ENCODE measurements around the gene TIMM44.
A peak's percentile ranks its signal among the peaks of the same experiment; 100 is the strongest.

TIMM44 gene

GRCh38 chr19:7887408-7888144 lies 55.9 kb downstream of the TIMM44 start:
- Histone ChIP-seq H3K9me3 (ENCODE audit: control insufficient read depth, low read length) (no peaks in the 10 kb centered on the region), H3K9ac (ENCODE audit: low read length) (peak overlapping the region; percentile 14), H3K36me3 (ENCODE audit: control insufficient read depth, insufficient read depth, low read length, severe bottlenecking) (no peaks in the 10 kb centered on the region), H3K27me3 (replicated peaks; ENCODE audit: control insufficient read depth, insufficient read depth, low read length) (no peaks in the 10 kb centered on the region), H3K4me3 (ENCODE audit: low read length) (peak overlapping the region; percentile 79), H3K4me1 (ENCODE audit: control insufficient read depth, insufficient read depth, low read length) (no peaks in the 10 kb centered on the region)
- no peak for DNase-seq (ENCODE audit: low read depth)

- H3K9ac ChIP-seq (ENCODE audit: low read length) = no peak overlapping the region
- H3K27me3 ChIP-seq (replicated peaks; ENCODE audit: control insufficient read depth, insufficient read depth, low read length) = peaks cover 6% of the 10 kb centered on the region
- no peaks in the 10 kb centered on the region for H3K36me3 ChIP-seq (ENCODE audit: control insufficient read depth, insufficient read depth, low read length, severe bottlenecking)
- no peaks in the 10 kb centered on the region for H3K9me3 ChIP-seq (ENCODE audit: control insufficient read depth, low read length)
- DNase-seq (ENCODE audit: low read depth) = no peak
- no peak overlapping the region for H3K4me3 ChIP-seq (ENCODE audit: low read length)
- H3K4me1 ChIP-seq (ENCODE audit: control insufficient read depth, insufficient read depth, low read length) = no peaks in the 10 kb centered on the region
These were observed 57.6 kb downstream of the TIMM44 start for GRCh38 chr19:7885818-7886217.

- Histone ChIP-seq H3K4me3 (ENCODE audit: low read length) (no peak overlapping the region), H3K36me3 (ENCODE audit: control insufficient read depth, insufficient read depth, low read length, severe bottlenecking) (no peaks in the 10 kb centered on the region), H3K9ac (ENCODE audit: low read length) (no peak overlapping the region), H3K27me3 (replicated peaks; ENCODE audit: control insufficient read depth, insufficient read depth, low read length) (peaks cover 6% of the 10 kb centered on the region), H3K4me1 (ENCODE audit: control insufficient read depth, insufficient read depth, low read length) (no peaks in the 10 kb centered on the region), H3K9me3 (ENCODE audit: control insufficient read depth, low read length) (no peaks in the 10 kb centered on the region)
- no peak for DNase-seq (ENCODE audit: low read depth)
These were observed 59.5 kb downstream of the TIMM44 start for GRCh38 chr19:7883796-7884570.

GRCh38 chr19:7883105-7883504 lies 60.4 kb downstream of the TIMM44 start:
- Histone ChIP-seq H3K4me3 (ENCODE audit: low read length) (no peak overlapping the region), H3K9me3 (ENCODE audit: control insufficient read depth, low read length) (no peaks in the 10 kb centered on the region), H3K9ac (ENCODE audit: low read length) (no peak overlapping the region), H3K4me1 (ENCODE audit: control insufficient read depth, insufficient read depth, low read length) (no peaks in the 10 kb centered on the region), H3K27me3 (replicated peaks; ENCODE audit: control insufficient read depth, insufficient read depth, low read length) (peaks cover 6% of the 10 kb centered on the region), H3K36me3 (ENCODE audit: control insufficient read depth, insufficient read depth, low read length, severe bottlenecking) (no peaks in the 10 kb centered on the region)
- DNase-seq (ENCODE audit: low read depth) = no peak

GRCh38 chr19:7881910-7882309 lies 61.6 kb downstream of the TIMM44 start:
- no peaks in the 10 kb centered on the region for H3K9me3 ChIP-seq (ENCODE audit: control insufficient read depth, low read length)
- H3K36me3 ChIP-seq (ENCODE audit: control insufficient read depth, insufficient read depth, low read length, severe bottlenecking) = no peaks in the 10 kb centered on the region
- H3K4me1 ChIP-seq (ENCODE audit: control insufficient read depth, insufficient read depth, low read length) = no peaks in the 10 kb centered on the region
- DNase-seq (ENCODE audit: low read depth) = no peak
- H3K4me3 ChIP-seq (ENCODE audit: low read length) = no peak overlapping the region
- H3K27me3 ChIP-seq (replicated peaks; ENCODE audit: control insufficient read depth, insufficient read depth, low read length) = peaks cover 6% of the 10 kb centered on the region
- no peak overlapping the region for H3K9ac ChIP-seq (ENCODE audit: low read length)

GRCh38 chr19:7879836-7880235 lies 63.6 kb downstream of the TIMM44 start:
- H3K36me3 ChIP-seq (ENCODE audit: control insufficient read depth, insufficient read depth, low read length, severe bottlenecking) = no peaks in the 10 kb centered on the region
- DNase-seq (ENCODE audit: low read depth) = no peak
- no peaks in the 10 kb centered on the region for H3K4me1 ChIP-seq (ENCODE audit: control insufficient read depth, insufficient read depth, low read length)
- H3K27me3 ChIP-seq (replicated peaks; ENCODE audit: control insufficient read depth, insufficient read depth, low read length) = peaks cover 8% of the 10 kb centered on the region
- H3K9me3 ChIP-seq (ENCODE audit: control insufficient read depth, low read length) = no peaks in the 10 kb centered on the region
- no peak overlapping the region for H3K9ac ChIP-seq (ENCODE audit: low read length)
- H3K4me3 ChIP-seq (ENCODE audit: low read length) = no peak overlapping the region

GRCh38 chr19:7879111-7879807 lies 64.2 kb downstream of the TIMM44 start:
- H3K27me3 ChIP-seq (replicated peaks; ENCODE audit: control insufficient read depth, insufficient read depth, low read length) = peaks cover 11% of the 10 kb centered on the region
- H3K4me1 ChIP-seq (ENCODE audit: control insufficient read depth, insufficient read depth, low read length) = no peaks in the 10 kb centered on the region
- H3K4me3 ChIP-seq (ENCODE audit: low read length) = no peak overlapping the region
- no peaks in the 10 kb centered on the region for H3K36me3 ChIP-seq (ENCODE audit: control insufficient read depth, insufficient read depth, low read length, severe bottlenecking)
- no peak for DNase-seq (ENCODE audit: low read depth)
- no peak overlapping the region for H3K9ac ChIP-seq (ENCODE audit: low read length)
- H3K9me3 ChIP-seq (ENCODE audit: control insufficient read depth, low read length) = no peaks in the 10 kb centered on the region

- Histone ChIP-seq H3K9ac (ENCODE audit: low read length) (no peak overlapping the region), H3K36me3 (ENCODE audit: control insufficient read depth, insufficient read depth, low read length, severe bottlenecking) (no peaks in the 10 kb centered on the region), H3K9me3 (ENCODE audit: control insufficient read depth, low read length) (no peaks in the 10 kb centered on the region), H3K27me3 (replicated peaks; ENCODE audit: control insufficient read depth, insufficient read depth, low read length) (peaks cover 24% of the 10 kb centered on the region), H3K4me3 (ENCODE audit: low read length) (no peak overlapping the region), H3K4me1 (ENCODE audit: control insufficient read depth, insufficient read depth, low read length) (no peaks in the 10 kb centered on the region)
- DNase-seq (ENCODE audit: low read depth) = no peak
These were observed 66.1 kb downstream of the TIMM44 start for GRCh38 chr19:7877249-7877836.
